ENCODE data around the gene TANGO2. TPM values are rescaled to one million over a fixed set of nuclear protein-coding genes. Genes with fewer than 3 reads are reported as not detected.
A peak's percentile ranks its signal among the peaks of the same experiment; 100 is the strongest.

TANGO2 gene
- total and polyA plus RNA-seq, 9 of the 15 experiments (the other 6 are each of a cell fraction or from before 2014, with no cell fraction given), result 15.5 to 94.9 (median 70.1) TPM

DNA sequence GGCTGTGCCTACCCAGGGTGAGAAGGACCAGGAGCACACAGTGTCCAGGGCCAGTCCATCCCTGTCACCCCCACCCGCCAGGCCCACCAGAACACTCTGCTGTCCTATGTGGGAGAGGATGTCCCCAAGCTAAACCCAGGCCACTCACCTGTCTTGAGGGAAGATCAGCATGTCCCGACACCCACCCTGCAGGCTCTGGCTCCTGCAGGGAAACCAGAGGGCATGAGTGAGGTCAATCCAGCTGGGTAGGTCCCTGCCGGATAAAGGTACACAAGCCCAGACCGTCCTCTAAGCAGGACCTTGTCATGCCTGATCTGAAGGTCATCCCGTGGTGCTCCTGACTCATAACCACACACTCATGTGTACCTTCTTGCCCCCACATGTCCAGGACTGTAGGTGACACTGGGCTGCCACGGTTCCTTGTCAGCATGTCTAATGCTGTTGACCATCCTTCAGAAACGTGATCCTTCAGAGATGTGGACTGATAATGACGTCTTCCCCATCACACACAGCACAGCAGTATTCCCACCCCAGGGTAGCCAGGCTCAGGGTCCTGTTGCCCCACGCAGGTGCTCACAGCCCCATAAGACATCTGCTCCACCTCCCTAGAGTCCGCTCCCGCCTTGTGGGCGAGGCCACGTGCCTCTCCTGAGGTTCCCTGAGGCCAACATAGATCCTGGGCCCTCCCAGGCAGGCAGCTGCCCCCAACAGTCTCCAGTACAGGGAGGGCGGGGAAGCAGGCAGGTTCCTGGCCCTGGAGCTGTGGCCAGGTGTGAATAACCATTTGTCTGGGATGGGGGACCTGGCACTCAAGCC lies 10.4 kb upstream of the TANGO2 start (continued):
- TF ChIP-seq MYC (IDR thresholded peaks at IDR 0.05; ENCODE audit: low read depth, low read length), result peak; percentile 76; the same call in 1 of the 2 replicates
- TF ChIP-seq MYC (CRISPR knock-in tag; IDR thresholded peaks at IDR 0.05; ENCODE audit: borderline replicate concordance, low read depth), result no peak; the same call in none of the 2 replicates
- peak; percentile 66; the same call in 1 of the 2 replicates for TF ChIP-seq JUND (IDR thresholded peaks at IDR 0.05; ENCODE audit: borderline replicate concordance, low read depth, low read length)
- peak; percentile 61; the same call in 2 of the 3 replicates for TF ChIP-seq JUND (tag; IDR thresholded peaks at IDR 0.05; ENCODE audit: borderline replicate concordance, low read depth, low read length)
- TF ChIP-seq ZFPM2 (CRISPR knock-in tag; IDR thresholded peaks at IDR 0.05), result 0 out of 2 replicates have a peak, but pooled peaks have one; percentile 37
- TF ChIP-seq, protein P1, sequence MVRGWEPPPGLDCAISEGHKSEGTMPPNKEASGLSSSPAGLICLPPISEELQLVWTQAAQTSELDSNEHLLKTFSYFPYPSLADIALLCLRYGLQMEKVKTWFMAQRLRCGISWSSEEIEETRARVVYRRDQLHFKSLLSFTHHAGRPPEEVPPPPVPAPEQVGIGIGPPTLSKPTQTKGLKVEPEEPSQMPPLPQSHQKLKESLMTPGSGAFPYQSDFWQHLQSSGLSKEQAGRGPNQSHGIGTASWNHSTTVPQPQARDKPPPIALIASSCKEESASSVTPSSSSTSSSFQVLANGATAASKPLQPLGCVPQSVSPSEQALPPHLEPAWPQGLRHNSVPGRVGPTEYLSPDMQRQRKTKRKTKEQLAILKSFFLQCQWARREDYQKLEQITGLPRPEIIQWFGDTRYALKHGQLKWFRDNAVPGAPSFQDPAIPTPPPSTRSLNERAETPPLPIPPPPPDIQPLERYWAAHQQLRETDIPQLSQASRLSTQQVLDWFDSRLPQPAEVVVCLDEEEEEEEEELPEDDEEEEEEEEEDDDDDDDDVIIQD (CRISPR knock-in tag; IDR thresholded peaks at IDR 0.05), result 0 out of 2 replicates have a peak, but pooled peaks have one; percentile 25
- TF ChIP-seq POLR2G (IDR thresholded peaks at IDR 0.05; ENCODE audit: low read depth, low read length), result 0 out of 2 replicates have a peak, but pooled peaks have one; percentile 23
- TF ChIP-seq ZNF764 (CRISPR knock-in tag; IDR thresholded peaks at IDR 0.05; ENCODE audit: low read depth), result 0 out of 2 replicates have a peak, but pooled peaks have one; percentile 12
- no peak for TF ChIP-seq KAT2B (IDR thresholded peaks at IDR 0.05; ENCODE audit: low read depth, low read length)
- 0 out of 2 replicates have a peak, but pooled peaks have one; percentile 8 for TF ChIP-seq ZNF561 (CRISPR knock-in tag; conservative IDR thresholded peaks at IDR 0.05)
- peak in 1 of 2 experiments; percentile 43; a peak in 1 of 4 replicates for TF ChIP-seq MAZ (CRISPR knock-in tag; conservative IDR thresholded peaks at IDR 0.05 in 1 of 2, IDR thresholded peaks at IDR 0.05 in 1 of 2)
- TF ChIP-seq ZFP91 (CRISPR knock-in tag; IDR thresholded peaks at IDR 0.05), result no peak
- peak; percentile 14 for TF ChIP-seq SAP30 (IDR thresholded peaks at IDR 0.05; ENCODE audit: borderline replicate concordance, insufficient read depth, low read depth, low read length, poor library complexity, severe bottlenecking)
- 0 out of 2 replicates have a peak, but pooled peaks have one; percentile 30 for TF ChIP-seq ZKSCAN1 (IDR thresholded peaks at IDR 0.05; ENCODE audit: low read depth, low read length)
- no peak for TF ChIP-seq PYGO2 (tag; IDR thresholded peaks at IDR 0.05)
- peak; percentile 62; the same call in 1 of the 2 replicates for TF ChIP-seq MTA1 (IDR thresholded peaks at IDR 0.05; ENCODE audit: borderline replicate concordance)
- peak; percentile 58 for TF ChIP-seq RBBP5 (IDR thresholded peaks at IDR 0.05; ENCODE audit: borderline replicate concordance, insufficient read depth, low read length, poor library complexity, severe bottlenecking)
- peak; percentile 46; the same call in 1 of the 2 replicates for TF ChIP-seq GTF2F1 (IDR thresholded peaks at IDR 0.05; ENCODE audit: low read depth, low read length)
- peak; percentile 27; the same call in 1 of the 2 replicates for TF ChIP-seq CBFA2T3 (IDR thresholded peaks at IDR 0.05)
- peak; percentile 57; the same call in 1 of the 2 replicates for TF ChIP-seq TAF7 (tag; IDR thresholded peaks at IDR 0.05)
- no peak for TF ChIP-seq ZNF79 (CRISPR knock-in tag; IDR thresholded peaks at IDR 0.05; ENCODE audit: low read depth)
- TF ChIP-seq HOXB6 (CRISPR knock-in tag; IDR thresholded peaks at IDR 0.05; ENCODE audit: borderline replicate concordance), result peak; percentile 84; the same call in 1 of the 2 replicates
- TF ChIP-seq HDAC8 (tag; IDR thresholded peaks at IDR 0.05), result 0 out of 2 replicates have a peak, but pooled peaks have one; percentile 54

Data from K562 (cell line).